Measurements from ENCODE around the gene LRRC7.

DNA sequence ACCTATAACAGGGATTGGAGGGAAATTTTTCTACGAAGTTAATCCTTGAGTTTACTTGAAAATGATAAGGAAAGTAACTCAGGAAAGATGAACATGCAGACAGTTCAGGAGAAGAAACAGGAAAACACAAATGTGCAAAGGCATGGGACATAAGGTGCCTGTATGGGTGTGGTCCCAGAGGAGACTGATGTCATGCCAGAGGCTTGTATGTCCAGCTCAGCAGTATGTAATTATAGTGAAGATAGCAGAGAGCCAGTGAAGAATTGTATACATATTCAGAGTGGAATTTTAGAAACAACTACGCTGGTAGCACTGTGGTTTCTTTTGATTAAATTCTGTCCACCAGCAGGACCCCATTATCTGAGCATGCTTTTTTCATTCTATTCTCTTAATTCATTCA lies 179.5 kb downstream of the LRRC7 start:
- TF ChIP-seq POLR2A (IDR thresholded peaks at IDR 0.05) (no peak), CTCF (IDR thresholded peaks at IDR 0.05 in 4 of 5, conservative IDR thresholded peaks at IDR 0.05 in 1 of 5) (no peak)

Data from gastrocnemius medialis (tissue), 4 donors.